Left lung (tissue), 10 donors: ENCODE results near the gene FICD. TPM values are rescaled to one million over a fixed set of nuclear protein-coding genes. Genes with fewer than 3 reads are reported as not detected.

Experiments
- ATAC-seq: fragments of 200-7000 bp; cut with Tn5 transposase; one replicate; pipeline ENCODE4 v1.9.1; 2020; ENCODE audit warnings: moderate library complexity
- DNase-seq, 4 donors: peaks; one replicate each; pipeline ENCODE4 v3.0.0-alpha.2; 2013 to 2020
- H3K27ac ChIP-seq, 2 donors: fragments of 200-600 bp; sonication (generic) in 1 of 2; one replicate each; pipeline versions ENCODE4 v1.5.0 to v1.8.0; 2020 to 2021
- H3K27me3 ChIP-seq, 2 donors: fragments of 200-600 bp; sonication (generic) in 1 of 2; one replicate each; pipeline versions ENCODE4 v1.5.0 to v1.8.0; 2020 to 2021
- H3K36me3 ChIP-seq, 2 donors: fragments of 200-600 bp; sonication (generic) in 1 of 2; one replicate each; pipeline versions ENCODE4 v1.5.0 to v1.8.0; 2020 to 2021
- H3K4me1 ChIP-seq, 2 donors: fragments of 200-600 bp; one replicate each; pipeline ENCODE4 v1.8.0; 2021
- H3K4me3 ChIP-seq, 2 donors: fragments of 200-600 bp; sonication (generic) in 1 of 2; one replicate each; pipeline versions ENCODE4 v1.5.0 to v1.8.0; 2020 to 2021; ENCODE audit warnings: mild to moderate bottlenecking in 1 of 2
- H3K9me3 ChIP-seq, 2 donors: fragments of 200-600 bp; sonication (generic) in 1 of 2; one replicate each; pipeline versions ENCODE4 v1.5.0 to v1.8.0; 2020 to 2021
- intact Hi-C, 2 donors: fragments of 100-400 bp; cut with DNase I; formaldehyde crosslinking; loops; one replicate each; pipeline versions ENCODE4 v1.11.2 to v1.14.2; 2022
- polyA plus RNA-seq, 6 donors: library from polyadenylated mRNA; unstranded; fragments of 120-200 nt; gene quantifications; one replicate each; pipeline ENCODE4 v1.2.1, GENCODE V29; 2013; ENCODE audit not compliant: insufficient read length in 6 of 6
- total RNA-seq, 2 donors: library from RNA; stranded (reverse); fragmentation: NEBNext Ultra II Directional; extraction: Animal tissue kit (Norgen Biotek cat#: 25700); gene quantifications; one replicate each; pipeline ENCODE4 v1.2.1, GENCODE V29; 2021
- TF ChIP-seq, protein P1 (sequence below), 2 donors: fragments of 200-600 bp; sonication (generic) in 1 of 2; IDR thresholded peaks; one replicate each; pipeline versions ENCODE4 v1.5.0 to v1.8.0; 2021; ENCODE audit warnings: antibody characterized with exemption in 2 of 2
- donor health status: DM: no; HTN: yes; CAD: no.
- donor health status: DM: no; HTN: no; CAD: no.

The FICD gene
- total and polyA plus RNA-seq, 8 donors, result 2.6 to 13.2 (median 3.1) TPM

DNA sequence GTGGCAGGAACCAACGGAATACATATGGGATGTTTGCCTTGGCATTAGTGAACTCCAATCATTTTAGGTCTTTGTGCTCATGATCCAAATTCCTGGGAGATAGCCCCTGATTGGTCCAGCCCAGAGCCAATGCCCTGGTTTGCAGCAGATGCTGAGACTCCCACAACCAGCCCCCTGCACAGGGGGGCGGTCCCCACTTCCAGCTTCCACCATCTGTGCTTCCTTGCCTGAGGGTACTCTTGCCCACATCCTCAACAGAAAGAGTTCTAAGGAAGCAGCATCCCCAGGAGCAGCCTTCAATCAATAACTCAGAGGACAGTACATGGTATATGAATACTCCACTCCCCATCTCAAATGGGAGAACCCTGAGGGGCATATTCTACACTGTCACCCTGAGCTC, 39.7 kb upstream of the FICD start:
- TF ChIP-seq, protein P1, sequence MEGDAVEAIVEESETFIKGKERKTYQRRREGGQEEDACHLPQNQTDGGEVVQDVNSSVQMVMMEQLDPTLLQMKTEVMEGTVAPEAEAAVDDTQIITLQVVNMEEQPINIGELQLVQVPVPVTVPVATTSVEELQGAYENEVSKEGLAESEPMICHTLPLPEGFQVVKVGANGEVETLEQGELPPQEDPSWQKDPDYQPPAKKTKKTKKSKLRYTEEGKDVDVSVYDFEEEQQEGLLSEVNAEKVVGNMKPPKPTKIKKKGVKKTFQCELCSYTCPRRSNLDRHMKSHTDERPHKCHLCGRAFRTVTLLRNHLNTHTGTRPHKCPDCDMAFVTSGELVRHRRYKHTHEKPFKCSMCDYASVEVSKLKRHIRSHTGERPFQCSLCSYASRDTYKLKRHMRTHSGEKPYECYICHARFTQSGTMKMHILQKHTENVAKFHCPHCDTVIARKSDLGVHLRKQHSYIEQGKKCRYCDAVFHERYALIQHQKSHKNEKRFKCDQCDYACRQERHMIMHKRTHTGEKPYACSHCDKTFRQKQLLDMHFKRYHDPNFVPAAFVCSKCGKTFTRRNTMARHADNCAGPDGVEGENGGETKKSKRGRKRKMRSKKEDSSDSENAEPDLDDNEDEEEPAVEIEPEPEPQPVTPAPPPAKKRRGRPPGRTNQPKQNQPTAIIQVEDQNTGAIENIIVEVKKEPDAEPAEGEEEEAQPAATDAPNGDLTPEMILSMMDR (IDR thresholded peaks at IDR 0.05), result no peak
- ATAC-seq (no peak), DNase-seq (no peak)
- no peak overlapping the region for H3K27ac ChIP-seq
- intact Hi-C loops, result no loop called here
- H3K27me3 ChIP-seq, result peaks cover 0 to 23% of the 10 kb centered on the region in 2 donors
- no peaks in the 10 kb centered on the region for H3K36me3 ChIP-seq
- H3K4me3 ChIP-seq, result no peak overlapping the region
- no peaks in the 10 kb centered on the region for H3K9me3 ChIP-seq
- H3K4me1 ChIP-seq, result no peaks in the 10 kb centered on the region

DNA sequence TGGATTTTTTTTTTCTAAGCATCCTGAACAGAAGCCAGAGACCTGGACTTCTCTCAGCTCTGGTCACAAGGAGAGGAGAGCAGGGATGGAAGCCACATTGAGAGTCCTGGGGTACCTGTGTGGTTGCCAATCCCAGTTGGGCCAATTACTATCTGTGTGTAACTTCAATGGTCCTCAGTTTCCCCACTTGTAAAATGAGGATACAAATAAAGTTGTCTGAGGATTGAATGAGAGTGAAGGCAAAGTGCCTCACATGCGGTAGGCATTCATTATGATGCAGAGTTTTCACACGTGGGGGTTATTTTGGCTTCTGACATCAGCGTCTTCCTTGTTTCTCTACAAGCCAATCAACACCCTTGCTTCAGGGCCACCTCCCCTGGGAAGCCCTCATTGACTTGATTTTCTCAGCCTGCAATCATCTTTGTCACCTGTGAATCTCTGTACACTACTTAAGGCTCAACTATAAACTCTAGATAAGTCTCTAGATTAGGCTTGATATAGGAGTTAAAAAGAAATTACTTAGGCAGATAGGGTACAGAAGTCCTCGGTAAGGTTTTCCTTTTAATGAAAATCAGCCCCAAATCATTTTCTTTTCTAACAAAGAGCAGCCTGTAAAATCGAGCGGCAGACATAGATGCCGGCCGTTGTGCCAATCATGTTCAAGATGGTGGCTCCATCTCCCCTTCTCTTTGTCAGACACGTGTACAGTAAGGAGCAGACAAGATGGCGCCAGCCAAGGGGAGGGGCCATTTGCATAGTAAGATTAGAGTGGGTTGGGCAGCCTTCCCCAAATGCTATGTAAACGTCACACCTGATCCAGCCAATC, 37.8 kb upstream of the FICD start:
- no peak overlapping the region for H3K27ac ChIP-seq
- DNase-seq, result no peak
- intact Hi-C loops, result no loop called here
- H3K4me1 ChIP-seq, result no peaks in the 10 kb centered on the region
- peaks cover 0 to 16% of the 10 kb centered on the region in 2 donors for H3K27me3 ChIP-seq
- no peak overlapping the region for H3K4me3 ChIP-seq
- ATAC-seq, result no peak
- H3K9me3 ChIP-seq, result no peaks in the 10 kb centered on the region
- TF ChIP-seq, protein P1 (IDR thresholded peaks at IDR 0.05), result no peak
- no peaks in the 10 kb centered on the region for H3K36me3 ChIP-seq

DNA sequence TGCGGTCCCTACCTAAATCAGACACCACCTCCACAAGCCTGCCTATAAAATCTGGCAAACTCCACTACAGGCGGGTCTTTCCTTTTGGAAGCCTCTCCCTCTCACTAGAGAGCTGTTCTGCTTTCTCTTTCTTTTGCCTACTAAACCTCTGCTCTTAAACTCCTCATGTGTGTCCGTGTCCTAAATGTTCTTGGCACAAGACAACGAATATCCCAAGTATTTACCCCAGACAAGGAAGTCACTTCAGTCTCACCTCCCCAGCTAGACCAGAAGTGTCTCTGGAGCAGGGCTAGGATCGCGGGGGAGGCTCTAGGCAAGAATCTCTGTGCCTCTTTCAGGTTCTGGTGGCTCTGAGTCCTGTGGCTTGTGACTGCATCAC, 37.2 kb upstream of the FICD start:
- TF ChIP-seq, protein P1 (IDR thresholded peaks at IDR 0.05), result no peak
- Histone ChIP-seq H3K9me3 (no peaks in the 10 kb centered on the region), H3K36me3 (no peaks in the 10 kb centered on the region), H3K27me3 (peaks cover 0 to 19% of the 10 kb centered on the region in 2 donors), H3K27ac (no peak overlapping the region), H3K4me1 (no peaks in the 10 kb centered on the region), H3K4me3 (no peak overlapping the region)
- no peak for DNase-seq
- no peak for ATAC-seq
- intact Hi-C loops, result no loop called here

DNA sequence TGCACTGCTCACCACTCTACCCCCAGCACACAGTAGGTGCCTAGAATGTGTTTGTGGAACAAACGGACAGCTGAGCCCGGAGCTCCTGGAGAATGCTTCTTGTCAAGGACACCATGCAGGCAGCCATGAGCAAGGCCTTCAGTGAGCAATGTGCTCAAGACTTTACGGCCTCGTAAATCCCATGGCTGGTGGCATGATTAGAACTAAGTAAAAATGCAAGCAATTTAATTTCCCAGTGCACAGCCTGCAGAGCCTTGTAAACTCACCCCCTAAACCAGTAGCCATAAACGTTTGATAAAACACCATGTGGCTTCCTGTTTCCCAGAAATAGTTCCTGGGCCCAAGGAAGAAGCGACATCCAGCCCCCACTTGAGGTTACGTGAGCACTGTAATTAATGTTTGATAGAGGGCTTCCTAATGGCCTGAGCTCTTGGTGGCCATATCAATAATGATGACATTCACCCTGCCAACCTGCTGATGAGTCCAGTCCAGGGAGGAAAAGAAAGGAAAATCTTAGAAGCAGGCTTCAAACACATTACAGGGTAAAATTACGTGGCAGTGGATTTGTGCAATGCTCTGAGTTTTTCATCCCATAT, 36.4 kb upstream of the FICD start:
- Histone ChIP-seq H3K9me3 (no peaks in the 10 kb centered on the region), H3K27me3 (peaks cover 0 to 27% of the 10 kb centered on the region in 2 donors), H3K4me3 (no peak overlapping the region), H3K27ac (no peak overlapping the region), H3K36me3 (no peaks in the 10 kb centered on the region), H3K4me1 (no peaks in the 10 kb centered on the region)
- ATAC-seq, result no peak
- intact Hi-C loops, result no loop called here
- DNase-seq, result no peak
- TF ChIP-seq, protein P1 (IDR thresholded peaks at IDR 0.05), result no peak

DNA sequence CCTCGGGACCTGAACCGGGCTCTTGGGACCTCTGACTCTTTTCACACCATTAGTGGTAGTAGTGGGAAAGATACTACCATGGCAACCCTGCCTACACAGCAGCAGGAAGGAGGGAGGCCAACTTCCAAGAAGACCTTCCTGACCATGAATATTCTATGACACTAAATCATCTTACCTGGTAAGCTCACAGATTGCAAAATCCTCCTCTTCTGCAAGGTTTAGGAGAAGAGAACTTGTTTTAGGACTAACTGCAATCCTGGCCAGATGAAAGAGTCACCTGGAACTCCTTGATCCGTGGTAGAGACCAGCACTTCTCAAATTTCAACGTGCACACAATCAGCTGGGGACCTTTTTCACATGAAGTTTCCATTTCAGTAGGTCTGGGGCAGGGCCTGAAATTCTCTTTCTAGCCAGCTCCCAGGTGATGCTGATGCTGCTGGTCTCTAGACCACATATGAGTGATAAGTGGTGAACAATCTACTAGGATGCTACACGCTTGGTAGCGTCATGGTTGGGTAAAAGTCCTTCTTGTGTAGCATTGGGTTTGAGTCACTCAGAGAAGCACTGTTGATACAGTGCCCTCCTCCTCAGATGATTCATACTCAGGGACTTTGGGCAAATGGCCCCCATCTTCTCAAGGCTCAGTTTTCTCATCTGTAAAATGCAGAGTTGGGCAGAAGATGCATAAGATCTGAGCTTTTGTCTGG, 35.6 kb upstream of the FICD start:
- intact Hi-C loops, result no loop called here
- Histone ChIP-seq H3K9me3 (no peaks in the 10 kb centered on the region), H3K4me1 (no peaks in the 10 kb centered on the region), H3K36me3 (no peaks in the 10 kb centered on the region), H3K27ac (no peak overlapping the region), H3K4me3 (no peak overlapping the region), H3K27me3 (peaks cover 0 to 28% of the 10 kb centered on the region in 2 donors)
- ATAC-seq, result no peak
- TF ChIP-seq, protein P1 (IDR thresholded peaks at IDR 0.05), result no peak
- DNase-seq, result no peak
